CMK (cell line): Measurements from ENCODE around the gene SDSL.

Experiments
- DNase-seq: peaks from one replicate; pipeline ENCODE4 v3.0.0-alpha.2; 2010; ENCODE audit warnings: low read depth

The SDSL gene, protein sequence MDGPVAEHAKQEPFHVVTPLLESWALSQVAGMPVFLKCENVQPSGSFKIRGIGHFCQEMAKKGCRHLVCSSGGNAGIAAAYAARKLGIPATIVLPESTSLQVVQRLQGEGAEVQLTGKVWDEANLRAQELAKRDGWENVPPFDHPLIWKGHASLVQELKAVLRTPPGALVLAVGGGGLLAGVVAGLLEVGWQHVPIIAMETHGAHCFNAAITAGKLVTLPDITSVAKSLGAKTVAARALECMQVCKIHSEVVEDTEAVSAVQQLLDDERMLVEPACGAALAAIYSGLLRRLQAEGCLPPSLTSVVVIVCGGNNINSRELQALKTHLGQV

DNA sequence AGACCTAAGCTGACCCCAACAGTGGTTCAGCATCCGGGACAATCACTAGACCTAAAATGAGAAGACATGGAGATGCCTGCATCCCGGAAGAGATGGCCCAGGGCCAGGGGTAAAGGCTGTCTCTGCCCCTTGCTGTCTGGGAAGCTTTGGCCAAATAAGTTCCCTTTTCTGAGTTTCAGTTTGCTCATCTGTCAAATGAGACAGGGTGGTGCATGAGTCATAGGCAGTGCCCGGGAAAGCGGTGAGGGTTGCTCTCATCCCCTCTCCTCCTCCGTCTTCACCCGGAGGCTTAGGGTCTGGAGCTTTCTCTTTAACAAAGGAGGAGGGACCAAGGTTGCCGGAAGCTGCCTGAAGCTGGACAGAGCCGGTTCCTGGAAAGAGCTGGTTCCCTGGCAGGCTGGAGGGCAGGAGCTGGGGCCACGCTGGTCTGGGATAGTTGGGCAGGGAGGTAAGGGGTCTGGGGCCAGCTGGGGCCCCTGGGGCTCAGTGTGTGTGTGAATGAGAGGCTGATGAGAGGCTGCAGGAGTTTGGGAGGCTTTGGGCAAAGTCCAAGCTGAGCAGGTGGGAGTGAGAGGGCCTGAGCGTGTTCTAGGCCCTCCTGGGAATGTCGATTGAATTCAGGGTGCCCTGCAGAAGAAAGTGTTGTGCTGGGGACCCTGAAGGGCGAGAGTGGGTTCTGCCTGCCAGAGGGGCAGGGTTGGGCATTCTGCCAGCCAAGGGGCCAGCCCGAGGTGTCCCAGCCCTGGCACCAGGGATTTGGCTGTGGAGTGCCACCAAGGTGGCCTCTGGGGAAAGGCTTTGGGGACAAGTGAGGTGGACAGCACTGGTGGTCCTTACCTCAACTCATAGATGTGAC is at the start of gene SDSL:
Gene SDSL, plus strand, starts transcription at position 351 of the 856 bp plus-strand sequence. CDS start 5,603 bp downstream, outside the sequence.
- DNase-seq: peak; percentile 79

DNA sequence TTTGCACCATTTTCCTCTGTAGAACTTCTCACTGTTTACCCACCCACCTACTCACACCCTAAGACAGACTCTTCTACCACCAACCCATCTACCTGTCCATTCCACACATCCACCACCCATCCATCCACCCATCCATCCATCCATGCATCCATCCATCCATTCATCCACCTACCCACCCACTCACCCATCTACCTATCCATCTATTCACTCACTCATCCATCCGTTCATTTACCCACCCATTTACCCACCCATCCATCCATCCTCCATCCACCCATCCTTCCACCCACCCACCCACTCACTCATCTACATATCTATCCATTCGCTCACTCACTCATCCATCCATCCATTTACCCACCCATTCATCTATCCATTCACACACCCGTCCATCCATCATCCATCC is 48.7 kb upstream of the SDSL start:
- DNase-seq: no peak

DNA sequence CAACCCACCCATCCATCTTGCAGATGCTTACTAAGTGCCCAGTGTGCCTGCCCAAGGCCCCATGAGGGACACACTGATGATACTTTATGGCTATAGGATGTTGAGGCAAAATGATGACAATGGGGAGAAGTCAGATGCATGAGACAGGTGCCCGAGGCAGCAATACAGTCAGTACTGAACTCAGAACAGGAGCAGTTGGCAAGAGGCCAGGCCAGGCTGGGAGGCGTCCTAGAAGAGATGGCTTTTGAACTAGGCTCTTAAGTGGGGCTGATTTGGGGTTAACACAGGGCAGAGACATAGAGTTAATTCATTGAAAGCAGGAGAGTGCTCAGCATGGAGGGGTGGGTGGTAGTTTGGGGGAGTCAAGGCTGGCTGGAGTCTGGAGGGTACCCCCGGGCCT is 48.2 kb upstream of the SDSL start:
- no peak for DNase-seq

DNA sequence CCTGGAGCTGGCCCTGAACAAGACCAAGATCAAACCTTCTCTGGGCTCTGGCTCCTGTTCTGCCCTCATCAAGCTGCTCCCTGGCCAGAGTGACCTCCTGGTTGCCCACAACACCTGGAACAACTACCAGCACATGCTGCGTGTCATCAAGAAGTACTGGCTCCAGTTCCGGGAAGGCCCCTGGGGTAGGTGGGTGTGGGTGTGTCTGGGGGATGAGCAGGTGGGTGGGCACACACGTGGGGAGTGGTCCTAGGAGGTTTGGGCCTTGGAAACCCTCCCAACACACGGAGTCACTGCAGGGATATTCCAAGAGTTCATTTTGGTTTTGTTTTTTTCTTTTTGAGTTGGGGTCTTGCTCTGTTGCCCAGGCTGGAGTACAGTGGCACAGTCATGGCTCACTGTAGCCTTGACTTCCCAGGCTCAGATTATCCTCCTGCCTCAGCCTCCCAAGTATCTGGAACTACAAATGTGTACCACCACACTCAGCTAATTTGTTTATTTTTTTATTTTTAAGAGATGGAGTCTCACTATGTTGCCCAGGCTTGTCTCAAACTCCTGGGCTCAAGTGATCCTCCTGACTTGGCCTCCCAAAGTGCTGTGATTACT is 47.3 kb upstream of the SDSL start:
- no peak for DNase-seq

DNA sequence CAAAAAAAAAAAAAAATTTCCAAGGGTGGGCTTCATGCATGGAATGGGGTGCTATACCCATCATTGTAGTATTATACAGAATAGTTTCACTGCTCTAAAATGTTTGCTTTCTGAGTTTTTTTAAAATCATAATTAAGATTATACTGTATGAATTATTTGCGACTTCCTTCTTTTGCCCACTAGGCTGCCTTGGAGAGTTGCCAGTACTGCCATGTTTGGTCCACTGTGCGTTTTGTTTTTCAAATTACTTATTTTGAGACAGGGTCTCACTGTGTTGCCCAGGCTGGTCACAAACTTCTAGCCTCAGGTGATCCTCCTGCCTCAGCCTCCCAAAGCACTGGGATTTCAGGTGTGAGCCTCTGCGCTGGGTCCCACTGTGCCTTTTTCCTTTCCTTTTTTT is 43.9 kb upstream of the SDSL start:
- DNase-seq: no peak

DNA sequence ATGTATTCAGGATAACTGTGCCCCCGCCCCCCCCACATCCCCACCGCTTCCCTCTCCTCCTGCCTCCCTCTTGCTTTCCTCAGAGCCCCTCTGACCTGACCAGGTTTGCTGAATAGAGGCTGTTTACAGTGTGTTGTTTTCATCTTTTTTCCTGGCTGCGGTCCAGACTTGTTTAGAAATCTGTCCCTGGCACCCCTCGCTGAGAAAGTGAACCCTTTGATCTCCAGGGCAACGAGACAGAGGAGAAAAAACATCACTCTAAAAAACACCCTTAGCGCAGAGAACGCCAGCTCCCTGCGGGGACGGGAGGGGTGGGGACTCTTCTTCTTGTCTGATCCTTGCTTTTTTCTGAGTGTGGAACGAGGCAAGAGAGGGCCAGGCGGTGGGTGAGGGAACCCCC is 41.0 kb upstream of the SDSL start:
- DNase-seq: no peak

DNA sequence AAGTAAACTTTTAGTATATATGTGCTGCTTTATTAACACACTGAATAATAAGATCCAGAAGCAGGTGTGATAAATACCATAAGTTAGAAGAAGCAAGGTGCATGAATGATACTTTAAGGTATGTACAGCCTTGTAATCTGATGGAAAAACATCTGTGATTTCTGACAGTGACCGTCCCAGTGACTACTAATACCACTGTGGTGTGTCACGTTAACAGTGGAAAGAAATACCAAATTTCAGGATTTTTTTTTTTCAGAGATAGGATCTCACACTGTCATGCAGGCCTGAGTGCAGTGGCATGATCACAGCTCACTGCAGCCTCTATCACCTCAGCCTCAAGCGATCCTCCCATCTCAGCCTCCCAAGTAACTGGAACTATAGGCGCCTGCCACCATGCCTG is 40.0 kb upstream of the SDSL start:
- DNase-seq: no peak

DNA sequence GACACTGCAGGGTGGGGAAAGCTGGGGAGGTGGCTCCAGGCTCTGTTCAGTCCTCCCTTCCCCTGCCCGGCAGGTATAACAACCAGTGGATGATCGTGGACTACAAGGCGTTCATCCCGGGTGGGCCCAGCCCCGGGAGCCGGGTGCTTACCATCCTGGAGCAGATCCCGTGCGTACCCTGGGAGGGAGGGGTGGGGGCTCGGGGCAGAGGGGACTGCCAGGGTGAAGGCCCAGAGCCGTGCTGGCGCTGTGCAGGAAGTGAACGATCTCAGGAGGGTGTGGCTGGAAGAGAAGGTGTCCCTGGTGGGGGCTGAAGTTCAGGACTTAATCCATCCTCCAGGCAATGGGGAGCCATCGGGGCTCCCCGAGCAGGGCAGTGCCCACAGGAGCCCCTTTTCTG is 37.4 kb upstream of the SDSL start:
- DNase-seq: no peak

DNA sequence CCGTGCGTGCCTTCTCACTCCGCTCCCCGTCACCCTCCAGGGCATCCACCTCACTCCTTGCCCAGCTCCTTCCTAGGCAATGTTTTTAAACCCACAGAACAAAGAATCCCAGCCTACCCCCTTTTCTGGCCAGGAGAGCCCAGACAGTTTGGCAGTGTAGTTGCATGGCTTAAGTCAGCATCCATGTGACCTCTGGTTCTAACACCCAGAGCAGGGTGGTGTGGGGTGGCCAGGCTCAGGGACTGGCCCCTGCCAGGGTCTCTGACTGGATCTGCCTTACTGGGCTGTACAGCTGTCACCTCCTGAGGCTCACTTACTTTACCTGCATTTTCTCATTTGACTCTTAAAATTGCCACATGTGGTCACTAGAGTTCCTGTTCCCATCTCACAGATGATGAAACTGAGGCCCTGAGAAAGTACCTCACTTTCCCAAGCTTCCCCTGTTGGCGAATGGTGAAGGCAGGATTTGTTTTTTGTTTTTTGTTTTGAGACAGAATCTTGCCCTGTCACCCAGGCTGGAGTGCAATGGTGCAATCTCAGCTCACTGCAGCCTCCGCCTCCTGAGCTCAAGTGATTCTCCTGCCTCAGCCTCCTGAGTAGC is 36.8 kb upstream of the SDSL start:
- DNase-seq: no peak

DNA sequence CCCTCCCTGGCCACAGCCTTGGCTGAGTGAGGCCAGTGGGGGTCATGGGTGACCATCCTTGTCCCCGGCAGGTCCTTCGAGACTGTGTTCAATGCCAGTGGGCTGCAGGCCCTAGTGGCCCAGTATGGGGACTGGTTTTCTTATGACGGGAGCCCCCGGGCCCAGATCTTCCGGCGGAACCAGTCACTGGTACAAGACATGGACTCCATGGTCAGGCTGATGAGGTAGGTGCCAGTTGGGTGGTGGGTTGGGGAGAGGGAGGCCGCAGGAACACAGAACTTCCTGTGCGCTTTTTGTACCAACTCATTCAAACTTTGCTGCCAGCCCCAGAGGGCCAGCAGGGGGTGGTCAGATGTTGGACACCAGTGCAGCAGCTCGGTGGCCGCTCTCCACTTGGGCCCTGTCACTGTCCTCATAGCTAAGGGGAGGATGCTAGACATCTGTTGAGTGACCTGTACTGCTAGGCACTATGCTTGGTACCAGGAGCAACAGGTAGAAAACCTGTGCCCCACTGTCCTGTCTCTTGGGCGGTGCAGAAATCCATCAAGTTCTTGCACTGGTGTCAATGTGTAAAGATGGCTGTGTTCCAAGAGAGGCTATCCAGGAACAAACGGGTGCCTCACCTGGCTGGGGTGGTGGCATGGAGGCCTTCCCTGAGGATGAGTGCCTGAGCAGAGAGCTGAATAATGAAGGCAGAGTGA is 35.2 kb upstream of the SDSL start:
- no peak for DNase-seq

DNA sequence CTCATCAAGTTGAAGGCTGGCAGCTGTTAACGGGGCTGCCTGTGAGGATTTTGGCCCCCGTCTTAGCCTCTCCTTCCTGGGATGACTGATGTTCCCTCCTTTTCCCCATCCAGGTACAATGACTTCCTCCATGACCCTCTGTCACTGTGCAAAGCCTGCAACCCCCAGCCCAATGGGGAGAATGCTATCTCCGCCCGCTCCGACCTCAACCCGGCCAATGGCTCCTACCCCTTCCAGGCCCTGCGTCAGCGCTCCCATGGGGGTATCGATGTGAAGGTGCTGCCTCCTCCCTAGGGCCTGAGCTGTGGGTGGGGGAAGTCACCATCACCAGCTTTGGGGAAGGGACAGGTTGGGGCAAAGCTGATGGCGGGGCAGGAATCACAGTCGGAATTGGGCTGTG is 34.5 kb upstream of the SDSL start:
- DNase-seq: no peak

DNA sequence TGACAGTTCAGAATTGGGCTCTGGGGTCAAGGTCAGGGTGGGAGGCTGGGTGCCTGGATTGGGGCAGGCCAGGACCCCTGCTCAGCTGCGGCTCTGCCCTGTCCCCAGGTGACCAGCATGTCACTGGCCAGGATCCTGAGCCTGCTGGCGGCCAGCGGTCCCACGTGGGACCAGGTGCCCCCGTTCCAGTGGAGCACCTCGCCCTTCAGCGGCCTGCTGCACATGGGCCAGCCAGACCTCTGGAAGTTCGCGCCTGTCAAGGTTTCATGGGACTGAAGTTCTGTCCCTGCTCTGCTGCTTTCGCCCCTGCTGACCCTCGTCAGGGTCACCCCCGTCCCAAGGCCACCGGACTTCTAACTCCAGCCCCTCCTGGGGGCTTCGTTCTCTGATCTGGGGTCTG is 33.8 kb upstream of the SDSL start:
- no peak for DNase-seq

DNA sequence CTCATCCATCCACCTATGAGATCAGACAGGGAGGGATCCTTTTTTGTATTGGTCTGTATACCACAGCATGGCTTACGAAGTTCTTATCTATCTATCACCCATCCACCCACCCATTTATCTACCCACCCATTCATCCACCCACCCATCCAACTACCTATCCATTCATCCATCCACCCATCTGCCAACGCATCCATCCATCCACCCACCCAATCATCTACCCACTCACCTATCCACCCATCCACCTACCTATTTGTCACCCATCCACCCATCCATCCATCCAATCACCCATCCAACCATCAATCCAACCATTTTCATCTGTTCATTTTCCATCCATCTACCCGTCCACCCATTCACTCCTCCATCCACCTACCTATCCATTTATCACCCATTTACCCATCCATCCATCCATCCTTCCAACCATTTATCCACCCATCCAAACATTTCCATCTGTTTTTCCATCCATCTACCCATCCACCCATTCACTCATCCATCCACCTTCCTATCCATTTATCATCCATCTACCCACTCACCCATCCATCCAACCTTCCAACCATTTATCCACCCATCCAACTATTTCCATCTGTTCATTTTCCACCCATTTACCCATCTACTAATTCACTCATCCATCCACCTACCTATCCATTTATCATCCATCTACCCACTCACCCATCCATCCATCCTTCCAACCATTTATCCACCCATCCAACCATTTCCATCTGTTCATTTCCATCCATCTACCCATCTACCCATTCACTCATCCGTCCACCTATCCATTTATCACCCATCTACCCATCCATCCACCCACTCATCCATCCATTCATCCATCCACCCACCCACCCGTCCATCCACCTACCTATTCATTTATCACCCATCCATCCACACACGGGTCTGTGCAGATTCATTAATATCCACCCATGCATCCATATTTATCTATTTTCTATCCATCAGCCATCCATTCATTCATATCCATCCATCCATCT is 31.8 kb upstream of the SDSL start:
- no peak for DNase-seq

DNA sequence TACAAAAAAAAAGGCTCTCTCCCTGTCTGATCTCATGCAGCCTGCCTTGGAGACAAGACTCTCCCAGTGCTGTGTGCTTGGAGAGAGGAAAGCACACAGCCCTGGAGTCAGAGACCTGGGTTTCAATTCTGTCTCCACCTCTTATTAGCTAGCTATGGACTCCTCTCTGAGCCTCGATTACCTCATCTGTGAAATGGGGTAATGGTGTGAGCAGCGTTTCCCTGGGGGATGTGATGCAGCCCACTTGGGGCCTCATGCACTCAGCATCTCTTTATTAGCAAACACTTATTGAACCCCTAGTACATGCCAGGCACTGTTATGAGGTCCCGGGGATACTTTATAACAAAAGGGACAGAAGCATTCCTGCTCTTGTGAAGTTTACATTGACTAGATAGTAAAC is 31.0 kb upstream of the SDSL start:
- DNase-seq: no peak

DNA sequence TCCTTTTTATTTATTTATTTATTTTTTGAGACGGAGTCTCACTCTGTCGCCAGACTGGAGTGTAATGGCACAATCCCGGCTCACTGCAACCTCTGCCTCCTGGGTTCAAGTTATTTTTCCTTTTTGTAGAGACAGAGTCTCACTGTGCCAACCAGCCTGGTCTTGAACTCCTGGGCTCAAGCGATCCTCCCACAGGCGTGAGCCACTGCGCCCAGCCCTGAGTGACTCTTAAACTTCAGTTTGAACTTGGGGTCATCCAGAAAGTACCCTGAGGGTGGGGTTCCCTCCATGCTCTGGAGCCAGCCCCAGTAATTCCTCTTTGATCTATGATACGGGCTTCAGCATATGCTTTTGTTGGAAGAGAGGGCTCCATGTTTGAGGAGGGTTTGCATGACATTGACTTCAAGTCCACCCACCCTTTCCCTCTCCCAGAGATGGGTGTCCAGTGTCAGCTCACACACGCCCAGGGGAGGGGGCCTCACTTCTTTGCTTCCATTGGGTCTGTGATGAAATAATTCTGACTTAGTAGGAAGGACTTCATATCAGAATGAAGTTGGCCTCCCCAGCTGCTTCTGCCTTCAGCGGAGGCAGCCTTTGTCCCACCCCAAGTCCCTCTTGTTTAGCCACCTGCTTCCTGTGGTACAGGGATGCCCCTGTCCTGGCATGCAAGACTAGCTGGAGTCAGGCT is 30.4 kb upstream of the SDSL start:
- DNase-seq: no peak

DNA sequence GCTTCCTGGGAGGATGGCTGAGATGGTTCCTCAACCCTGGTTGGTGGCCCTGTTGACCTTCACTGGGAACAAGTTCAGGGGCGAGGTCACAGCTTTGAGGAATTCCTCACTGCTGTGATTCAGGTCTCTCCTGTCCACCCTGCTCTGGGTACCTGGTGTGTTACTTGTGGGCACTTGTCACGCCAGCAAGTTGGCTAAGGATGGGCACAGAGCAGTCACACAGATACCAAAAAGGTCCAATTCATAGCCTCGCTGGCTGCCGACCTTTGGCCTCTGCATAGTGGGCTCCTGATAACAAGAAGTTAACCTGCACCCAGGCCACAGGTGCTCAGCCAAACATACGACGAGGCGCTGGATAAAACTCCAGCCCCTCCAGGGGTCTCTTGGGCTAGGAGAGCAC is 29.7 kb upstream of the SDSL start:
- DNase-seq: no peak

DNA sequence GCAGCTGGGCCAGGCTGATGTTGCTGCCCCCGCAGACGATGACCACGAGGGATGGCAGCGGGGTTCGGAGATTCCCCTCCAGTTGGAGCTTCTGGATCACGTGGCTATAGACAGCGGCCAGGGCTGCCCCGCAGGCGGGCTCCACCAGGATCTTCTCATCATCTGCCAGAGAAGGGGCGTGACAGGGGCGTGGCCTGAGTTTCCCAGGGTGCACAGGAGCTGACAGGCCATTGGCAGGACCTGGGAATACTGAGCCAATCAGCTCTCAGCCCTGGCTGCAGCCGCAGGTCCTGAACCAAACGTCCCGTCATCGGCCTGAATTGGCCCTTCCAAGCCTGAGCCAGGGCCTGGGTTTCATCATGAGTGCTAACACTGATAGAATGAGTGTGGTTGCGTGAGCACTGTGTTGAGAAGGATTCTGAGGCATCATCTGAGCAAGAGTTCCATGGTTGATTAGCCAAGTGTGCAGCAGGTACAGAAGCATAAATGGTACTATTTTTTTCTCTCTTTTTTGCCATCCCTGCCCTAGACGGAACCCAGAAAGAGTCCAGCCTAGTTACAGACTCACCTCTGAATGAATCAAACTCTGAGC is 29.1 kb upstream of the SDSL start:
- no peak for DNase-seq

DNA sequence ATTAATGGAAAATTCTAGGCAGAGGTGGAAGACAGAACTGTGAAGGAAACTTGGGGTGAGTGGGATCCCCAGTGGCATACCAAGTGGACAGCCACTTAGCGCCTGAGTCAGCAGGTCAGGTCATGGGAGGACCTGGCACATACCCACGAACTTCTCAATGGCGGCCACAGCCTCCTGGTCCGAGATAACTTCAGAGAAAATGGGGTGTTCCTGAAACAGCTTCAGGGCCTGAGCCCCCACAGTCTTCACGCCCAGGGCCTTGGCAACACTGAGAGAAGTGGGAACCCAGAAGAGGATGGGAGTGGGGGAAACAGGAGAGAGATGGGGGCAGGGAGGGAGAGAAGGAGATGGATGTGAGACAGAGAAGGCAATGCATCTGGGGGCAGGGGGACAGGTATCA is 28.4 kb upstream of the SDSL start:
- DNase-seq: no peak

DNA sequence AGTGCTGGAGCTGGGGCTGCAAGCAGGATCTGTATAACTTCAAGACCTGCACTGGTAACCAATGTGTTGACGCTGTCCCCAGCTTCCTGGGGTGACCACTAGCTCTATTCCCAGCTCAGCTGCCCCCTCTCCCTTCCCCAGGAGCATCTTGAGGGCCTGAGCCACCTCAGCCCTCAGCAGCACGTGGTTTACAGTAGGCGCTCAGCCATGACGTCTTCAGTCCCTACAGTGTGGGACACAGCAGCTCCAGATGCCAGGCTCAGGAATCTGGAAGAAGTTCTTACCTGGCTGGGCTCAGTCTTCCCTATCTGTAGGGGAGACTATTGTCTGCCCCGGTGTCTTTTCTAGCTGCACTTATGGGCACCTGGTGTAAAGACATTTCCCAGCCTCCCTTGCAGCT is 27.1 kb upstream of the SDSL start:
- no peak for DNase-seq

DNA sequence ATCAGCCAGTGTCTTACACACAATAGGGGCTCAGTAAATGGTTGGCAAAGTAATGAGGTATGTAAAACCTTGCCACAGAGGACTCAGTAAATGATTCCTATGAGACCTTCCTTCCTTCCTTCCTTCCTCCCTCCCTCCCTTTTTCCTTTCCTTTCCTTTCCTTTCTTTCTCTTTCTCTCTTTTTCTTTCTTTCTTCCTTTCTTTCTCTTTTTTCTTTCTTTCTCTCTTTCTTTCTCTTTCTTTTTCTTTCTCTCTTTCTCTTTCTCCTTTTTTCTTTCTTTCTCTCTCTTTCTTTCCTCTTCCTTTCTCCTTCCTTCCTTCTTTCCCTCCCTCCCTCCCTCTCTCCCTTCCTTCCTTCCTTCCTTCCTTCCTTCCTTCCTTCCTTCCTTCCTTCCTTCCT is 26.0 kb upstream of the SDSL start:
- DNase-seq: no peak
